Inferior parietal cortex (tissue), 1 donor: ENCODE data around the gene GPR173.

Experiments
- DNase-seq: peaks from one replicate; pipeline ENCODE4 v3.0.0-alpha.2; 2016; ENCODE audit errors: extremely low spot score

GPR173 gene

DNA sequence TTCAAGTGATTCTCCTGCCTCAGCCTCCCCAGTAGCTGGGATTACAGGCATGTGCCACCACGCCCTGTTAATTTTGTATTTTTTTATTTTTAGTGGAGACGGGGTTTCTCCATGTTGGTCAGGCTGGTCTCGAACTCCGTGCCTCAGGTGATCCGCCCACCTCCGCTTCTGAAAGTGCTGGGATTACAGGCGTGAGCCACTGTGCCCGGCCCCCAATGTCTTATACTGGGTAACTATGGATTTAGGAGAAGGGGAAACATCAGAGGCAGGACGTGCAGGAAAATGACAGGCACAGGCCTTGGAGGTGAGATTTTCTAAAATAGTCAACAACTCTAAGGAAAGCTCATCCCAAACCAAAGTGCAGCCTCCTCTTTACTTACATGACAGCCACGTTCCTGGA is 22.5 kb downstream of the GPR173 start:
- DNase-seq, result no peak

DNA sequence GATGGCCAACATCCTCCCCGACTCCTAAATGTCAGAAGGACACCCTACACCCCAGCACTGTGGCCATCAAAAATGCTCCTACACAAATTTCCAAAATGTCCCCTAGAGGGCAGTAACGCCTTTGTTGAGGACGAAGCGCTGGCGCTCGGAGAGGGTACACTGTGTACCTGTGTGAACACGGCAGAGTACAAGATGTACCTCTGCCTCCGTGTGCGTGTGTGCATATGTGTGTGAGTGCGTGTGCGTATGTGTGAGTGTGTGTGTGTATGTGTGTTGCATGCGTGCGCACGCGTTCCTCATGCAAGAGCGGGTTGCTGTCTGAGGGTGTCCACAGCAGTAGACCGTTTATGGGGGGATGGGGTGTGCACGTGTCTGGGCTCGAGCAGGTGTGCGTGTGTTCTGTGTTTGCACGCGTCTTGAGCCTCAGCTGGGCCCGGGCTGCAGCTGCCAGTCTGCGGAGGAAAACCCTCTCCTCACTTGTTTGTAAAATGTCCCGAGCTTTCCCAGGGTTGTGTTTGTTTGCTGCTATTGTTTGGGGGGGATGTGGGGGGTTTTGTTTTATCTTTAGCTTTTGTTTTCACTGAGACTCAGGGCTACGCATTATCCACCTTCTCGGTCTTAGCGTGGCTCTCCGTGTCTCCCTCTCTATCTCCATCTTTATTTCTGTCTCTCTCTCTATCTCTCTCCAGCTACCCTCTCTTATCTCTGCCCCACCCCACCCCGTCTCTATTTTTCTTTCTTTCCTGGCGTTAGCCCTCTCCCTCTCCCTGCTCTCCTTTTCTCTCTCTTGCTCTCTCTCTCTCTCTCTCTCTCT is 23.2 kb downstream of the GPR173 start:
- DNase-seq, result peak; percentile 82

DNA sequence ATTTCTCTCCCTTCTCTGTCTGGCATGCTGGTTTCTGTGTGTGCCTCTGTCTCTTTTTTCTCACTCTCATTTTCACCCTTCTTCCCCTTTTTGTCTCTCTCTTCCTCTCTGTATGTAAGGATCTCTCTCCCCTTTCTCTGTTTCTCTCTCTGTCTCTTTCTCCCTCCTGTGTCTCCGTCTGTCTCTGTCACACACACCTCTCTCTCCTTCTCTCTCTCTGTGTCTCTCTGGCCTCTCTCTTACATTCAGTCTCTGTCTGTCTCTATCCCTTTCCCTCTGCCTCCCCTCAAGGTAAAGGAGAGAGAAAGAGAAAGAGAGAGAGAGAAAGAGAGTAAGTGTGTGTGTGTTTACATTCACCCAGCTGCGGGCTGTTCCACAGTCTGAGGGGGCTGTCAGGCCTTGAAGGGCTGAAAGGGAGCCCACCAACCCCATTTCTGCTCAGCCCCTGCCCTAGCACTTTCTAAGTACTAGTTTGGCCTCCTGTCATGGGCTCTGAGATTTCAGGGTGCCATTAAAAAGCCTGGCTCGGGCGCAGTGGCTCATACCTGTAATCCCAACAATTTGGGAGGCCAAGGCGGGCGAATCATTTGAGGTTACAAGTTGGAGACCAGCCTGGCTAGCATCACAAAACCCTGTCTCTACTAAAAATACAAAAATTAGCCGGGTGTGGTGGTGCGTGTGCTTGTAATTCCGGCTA is 24.0 kb downstream of the GPR173 start:
- no peak for DNase-seq

DNA sequence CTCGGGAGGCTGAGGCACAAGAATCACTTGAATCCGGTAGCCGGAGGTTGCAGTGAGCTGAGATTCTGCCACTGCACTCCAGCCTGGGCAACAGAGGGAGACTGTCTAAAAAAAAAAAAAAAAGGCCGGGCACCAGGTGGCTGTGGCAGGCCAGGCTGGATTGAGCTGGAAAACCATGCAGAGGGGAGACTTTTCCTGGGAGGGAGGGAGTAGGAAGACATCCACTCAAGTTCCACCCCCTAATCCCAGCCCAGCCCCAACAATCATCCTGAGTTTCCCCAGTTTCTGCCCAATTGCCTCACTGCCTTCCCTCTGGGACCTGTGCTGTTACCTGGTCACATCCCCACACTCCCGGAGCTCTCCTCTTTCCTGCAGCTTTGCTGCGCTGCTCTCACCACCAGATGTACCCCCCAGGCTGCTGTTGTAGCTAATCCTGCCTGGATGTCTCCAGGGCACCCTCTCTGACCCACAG is 24.6 kb downstream of the GPR173 start:
- DNase-seq, result no peak

DNA sequence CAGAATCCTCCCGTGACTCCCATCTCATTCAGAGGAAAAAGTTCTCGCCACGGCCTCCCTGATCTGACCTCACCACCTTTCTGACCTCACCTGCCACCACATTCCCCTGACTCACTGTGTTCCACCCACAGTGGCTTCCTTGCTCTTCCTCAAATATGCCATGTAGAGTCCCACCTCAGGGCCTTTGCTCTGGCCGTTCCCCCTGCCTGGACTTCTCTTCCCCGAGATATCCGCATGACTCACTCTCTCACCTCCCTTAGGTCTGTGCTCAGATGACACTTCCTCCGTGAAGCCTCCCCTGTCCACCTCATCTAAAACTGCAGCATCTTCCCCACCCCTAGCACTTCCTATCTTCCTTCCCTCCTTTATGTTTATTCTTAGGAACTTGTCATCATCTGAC is 26.4 kb downstream of the GPR173 start:
- DNase-seq, result no peak

DNA sequence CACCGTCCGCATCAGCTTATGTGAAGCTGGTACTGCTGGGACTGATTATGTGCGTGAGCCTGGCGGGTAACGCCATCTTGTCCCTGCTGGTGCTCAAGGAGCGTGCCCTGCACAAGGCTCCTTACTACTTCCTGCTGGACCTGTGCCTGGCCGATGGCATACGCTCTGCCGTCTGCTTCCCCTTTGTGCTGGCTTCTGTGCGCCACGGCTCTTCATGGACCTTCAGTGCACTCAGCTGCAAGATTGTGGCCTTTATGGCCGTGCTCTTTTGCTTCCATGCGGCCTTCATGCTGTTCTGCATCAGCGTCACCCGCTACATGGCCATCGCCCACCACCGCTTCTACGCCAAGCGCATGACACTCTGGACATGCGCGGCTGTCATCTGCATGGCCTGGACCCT is 28.1 kb downstream of the GPR173 start:
- DNase-seq, result no peak

DNA sequence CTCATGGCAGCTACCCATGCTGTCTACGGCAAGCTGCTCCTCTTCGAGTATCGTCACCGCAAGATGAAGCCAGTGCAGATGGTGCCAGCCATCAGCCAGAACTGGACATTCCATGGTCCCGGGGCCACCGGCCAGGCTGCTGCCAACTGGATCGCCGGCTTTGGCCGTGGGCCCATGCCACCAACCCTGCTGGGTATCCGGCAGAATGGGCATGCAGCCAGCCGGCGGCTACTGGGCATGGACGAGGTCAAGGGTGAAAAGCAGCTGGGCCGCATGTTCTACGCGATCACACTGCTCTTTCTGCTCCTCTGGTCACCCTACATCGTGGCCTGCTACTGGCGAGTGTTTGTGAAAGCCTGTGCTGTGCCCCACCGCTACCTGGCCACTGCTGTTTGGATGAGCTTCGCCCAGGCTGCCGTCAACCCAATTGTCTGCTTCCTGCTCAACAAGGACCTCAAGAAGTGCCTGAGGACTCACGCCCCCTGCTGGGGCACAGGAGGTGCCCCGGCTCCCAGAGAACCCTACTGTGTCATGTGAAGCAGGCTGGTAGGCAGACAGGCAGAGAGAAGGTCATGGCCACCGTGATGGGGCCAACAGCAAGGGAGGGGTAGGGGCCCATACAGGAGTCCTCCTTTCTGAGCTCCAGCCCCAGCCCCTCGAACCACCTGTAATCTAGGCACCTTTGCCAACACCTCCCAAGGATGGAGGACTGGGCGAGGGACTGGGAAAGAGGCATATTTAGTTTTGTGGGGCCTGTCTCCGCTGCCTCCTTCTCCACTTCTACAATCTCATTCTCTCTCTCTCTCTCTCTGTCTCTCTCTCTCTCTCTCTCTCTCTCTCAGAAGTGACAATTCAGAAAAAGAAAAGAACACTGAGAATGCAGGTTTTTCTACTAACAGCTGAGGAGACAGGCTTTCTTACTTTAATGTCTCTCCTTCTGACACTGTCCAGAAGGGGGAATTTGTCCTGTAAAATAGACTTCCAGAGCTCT is 28.9 kb downstream of the GPR173 start:
- DNase-seq, result no peak

DNA sequence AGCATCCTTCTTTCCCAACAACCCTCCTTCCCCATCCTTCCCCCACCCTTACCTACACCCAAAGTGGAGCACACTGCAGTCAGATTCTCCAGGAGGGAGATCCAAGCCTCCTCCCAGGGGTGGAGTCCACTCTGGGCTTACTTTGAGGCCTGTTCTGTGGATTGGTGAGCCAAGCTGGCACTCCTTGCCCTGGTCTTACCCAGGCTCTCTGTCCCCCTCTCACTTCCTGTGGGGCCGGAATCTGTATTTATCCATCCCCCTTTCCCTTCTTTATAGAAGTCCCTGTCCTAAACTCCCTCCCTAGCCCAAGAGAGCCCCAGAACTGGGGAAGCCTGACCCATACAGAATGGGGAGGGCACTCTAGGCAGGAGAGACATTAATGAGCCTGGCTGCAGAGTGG is 30.4 kb downstream of the GPR173 start:
- no peak for DNase-seq

DNA sequence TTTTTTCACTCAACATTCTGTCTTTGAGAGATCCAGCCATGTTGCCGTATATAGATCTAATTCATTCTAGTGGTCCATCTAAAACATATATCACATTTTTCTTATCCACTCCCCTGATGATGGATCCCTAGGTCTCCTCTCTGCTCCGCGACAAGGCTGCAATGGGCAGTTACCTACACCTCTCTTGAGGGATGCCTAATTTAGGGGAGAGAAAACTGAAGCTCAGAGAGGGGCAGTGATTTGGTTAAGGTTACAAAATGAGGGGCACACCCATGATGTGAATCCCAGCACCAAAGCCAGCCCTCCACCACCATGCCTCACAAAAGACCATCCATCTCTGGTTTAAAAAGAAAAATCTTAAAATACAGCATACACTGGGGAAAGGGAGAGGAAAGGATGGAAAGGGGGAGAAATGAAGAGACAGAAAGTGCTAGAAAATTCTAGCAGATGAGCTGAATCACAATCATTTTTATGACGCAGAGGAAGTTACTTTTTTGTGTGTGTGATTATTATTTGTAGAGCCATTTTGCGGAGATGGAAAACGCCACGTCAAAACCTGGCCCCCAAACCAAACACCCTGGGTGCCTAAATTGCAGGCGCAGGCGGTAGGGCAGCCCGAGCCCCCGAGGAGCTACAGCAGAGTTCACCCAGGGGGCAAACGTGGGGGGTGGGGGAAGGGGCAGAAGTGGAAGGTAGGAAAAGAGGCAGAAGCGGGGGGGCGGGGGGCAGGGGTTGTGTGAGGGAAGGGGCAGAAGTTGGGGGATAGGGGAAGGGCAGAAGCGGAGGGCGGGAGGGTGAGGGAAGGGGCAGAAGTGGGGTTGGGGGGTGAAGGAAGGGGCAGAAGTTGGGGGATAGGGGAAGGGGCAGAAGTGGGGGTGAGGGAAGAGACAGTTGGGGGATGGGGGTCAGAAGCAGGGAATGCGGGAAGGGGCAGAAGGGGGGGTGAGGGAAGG is 32.3 kb downstream of the GPR173 start:
- no peak for DNase-seq

DNA sequence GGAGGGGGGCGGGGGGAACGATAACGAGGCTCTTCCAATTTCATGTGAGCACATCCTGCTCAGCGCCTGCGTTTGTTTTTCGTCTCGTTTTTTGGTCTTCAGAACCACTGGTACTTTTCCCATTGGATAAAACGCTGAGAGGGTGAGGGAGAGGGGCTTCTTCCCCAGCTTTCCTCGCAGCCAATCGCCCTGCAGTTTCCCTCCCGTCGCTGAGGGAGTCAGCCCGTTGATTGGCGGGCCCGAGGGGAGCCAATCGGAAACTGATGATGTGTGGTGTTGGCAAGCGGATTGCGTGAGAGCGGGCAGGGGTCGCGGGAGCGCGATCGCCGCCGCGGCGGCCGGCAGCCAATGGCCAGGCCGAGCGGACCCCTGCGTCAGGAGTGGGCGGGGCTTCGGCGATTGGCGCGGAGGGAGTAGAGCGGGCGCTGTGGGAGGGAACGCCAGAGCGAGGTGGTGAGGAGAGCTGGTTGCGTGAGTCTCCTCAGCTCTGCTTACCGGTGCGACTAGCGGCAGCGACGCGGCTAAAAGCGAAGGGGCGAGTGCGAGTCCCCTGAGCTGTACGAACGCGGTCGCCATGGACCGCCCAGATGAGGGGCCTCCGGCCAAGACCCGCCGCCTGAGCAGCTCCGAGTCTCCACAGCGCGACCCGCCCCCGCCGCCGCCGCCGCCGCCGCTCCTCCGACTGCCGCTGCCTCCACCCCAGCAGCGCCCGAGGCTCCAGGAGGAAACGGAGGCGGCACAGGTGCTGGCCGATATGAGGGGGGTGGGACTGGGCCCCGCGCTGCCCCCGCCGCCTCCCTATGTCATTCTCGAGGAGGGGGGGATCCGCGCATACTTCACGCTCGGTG is 33.6 kb downstream of the GPR173 start, which contains the start of gene TSPYL2:
TSPYL2 (plus strand) TSS at position 443 of the 848 bp plus-strand sequence; CDS start at position 575, 132 bp downstream.
- DNase-seq, result peak; percentile 90

DNA sequence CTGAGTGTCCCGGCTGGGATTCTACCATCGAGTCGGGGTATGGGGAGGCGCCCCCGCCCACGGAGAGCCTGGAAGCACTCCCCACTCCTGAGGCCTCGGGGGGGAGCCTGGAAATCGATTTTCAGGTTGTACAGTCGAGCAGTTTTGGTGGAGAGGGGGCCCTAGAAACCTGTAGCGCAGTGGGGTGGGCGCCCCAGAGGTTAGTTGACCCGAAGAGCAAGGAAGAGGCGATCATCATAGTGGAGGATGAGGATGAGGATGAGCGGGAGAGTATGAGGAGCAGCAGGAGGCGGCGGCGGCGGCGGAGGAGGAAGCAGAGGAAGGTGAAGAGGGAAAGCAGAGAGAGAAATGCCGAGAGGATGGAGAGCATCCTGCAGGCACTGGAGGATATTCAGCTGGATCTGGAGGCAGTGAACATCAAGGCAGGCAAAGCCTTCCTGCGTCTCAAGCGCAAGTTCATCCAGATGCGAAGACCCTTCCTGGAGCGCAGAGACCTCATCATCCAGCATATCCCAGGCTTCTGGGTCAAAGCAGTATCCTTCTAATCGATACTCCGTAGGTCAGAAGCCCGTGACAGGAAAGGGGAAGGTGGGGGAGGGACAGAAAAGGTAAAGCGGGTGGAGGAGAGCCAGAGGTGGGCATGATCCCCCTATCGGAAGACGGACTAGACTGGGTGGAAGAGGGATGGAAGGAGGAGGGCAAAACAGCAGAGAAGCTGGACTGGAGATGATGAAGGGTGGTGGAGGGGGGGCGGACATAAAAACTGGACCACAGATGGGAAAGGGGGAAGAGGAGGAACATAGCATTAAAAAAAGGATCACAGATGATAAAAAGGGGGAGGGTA is 34.4 kb downstream of the GPR173 start:
- DNase-seq, result no peak

DNA sequence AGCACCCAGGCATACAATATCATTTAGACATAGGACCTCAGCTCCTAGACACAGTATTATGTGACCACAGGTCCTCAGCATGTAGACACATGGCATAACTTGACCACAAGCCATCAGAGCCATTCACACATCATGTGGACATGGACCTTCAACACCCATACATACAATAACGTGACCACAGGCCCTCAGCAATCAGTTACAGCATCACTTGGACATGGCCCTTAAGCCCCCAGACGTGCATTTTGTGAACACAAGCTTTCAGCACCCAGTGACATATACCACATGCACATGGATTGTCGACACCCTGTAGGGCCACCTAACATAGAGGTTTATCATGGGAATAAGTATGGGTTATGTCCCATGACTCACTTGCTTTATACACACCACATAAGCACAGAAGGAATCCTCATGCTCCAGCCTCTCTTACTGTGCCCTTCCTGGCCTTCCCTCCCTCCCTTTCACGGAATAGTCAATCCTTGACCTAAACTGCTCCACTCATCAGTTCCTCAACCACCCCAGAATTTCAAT is 35.5 kb downstream of the GPR173 start:
- DNase-seq, result no peak

DNA sequence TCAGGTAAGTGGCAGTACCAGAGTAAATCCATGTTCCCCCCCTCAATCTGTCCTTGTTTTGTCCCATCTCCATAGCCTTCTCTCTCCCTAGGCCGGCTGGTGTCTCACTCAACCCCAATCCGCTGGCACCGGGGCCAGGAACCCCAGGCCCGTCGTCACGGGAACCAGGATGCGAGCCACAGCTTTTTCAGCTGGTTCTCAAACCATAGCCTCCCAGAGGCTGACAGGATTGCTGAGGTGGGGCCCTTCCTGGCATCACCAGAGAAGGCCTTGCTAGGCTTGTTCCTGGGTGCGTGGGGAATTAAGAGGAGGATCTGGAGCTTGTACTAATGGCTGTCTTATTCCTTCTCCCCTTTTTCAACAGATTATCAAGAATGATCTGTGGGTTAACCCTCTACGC is 36.3 kb downstream of the GPR173 start:
- no peak for DNase-seq

DNA sequence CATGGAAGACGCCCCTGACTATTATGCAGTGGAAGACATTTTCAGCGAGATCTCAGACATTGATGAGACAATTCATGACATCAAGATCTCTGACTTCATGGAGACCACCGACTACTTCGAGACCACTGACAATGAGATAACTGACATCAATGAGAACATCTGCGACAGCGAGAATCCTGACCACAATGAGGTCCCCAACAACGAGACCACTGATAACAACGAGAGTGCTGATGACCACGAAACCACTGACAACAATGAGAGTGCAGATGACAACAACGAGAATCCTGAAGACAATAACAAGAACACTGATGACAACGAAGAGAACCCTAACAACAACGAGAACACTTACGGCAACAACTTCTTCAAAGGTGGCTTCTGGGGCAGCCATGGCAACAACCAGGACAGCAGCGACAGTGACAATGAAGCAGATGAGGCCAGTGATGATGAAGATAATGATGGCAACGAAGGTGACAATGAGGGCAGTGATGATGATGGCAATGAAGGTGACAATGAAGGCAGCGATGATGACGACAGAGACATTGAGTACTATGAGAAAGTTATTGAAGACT is 37.2 kb downstream of the GPR173 start:
- no peak for DNase-seq

DNA sequence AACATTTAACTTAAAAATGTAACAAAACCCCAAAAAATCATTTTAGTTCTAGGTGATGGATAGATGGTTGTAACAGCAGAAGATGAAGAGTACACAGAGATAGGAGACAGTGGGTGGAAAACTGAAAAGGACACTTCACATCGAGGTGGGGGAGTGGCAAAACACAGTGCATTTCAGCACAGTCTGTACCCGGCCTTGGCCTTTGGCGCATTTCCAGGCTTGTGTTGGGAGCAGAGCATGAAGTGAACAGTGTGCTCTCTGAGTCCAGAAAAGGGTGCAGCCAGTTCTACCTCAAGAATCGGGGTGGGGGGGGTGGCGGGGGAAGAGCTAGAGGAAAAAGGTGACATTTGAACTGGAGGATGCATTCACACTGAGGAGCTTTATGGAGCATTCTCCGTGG is 37.9 kb downstream of the GPR173 start:
- no peak for DNase-seq

DNA sequence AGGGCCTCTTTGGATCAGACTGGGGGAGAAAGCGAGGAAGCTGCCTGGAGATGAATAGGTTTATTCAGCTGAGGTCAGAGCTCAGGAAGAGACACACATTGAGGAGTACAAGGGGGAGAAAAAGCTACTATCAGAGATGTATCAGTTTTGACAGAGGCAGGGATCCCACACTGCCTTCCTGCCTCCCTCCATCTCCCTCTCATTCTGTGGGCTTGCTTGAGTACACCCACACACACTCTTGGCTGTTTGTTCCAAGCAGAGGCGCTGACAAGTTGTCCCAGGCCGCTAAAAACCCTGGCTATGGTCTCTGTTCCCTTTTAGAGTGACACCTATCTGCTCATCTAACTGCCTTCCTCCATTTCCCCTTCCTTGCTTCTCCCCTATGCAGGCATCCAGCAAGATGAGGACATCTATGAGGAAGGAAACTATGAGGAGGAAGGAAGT is 38.8 kb downstream of the GPR173 start:
- no peak for DNase-seq

DNA sequence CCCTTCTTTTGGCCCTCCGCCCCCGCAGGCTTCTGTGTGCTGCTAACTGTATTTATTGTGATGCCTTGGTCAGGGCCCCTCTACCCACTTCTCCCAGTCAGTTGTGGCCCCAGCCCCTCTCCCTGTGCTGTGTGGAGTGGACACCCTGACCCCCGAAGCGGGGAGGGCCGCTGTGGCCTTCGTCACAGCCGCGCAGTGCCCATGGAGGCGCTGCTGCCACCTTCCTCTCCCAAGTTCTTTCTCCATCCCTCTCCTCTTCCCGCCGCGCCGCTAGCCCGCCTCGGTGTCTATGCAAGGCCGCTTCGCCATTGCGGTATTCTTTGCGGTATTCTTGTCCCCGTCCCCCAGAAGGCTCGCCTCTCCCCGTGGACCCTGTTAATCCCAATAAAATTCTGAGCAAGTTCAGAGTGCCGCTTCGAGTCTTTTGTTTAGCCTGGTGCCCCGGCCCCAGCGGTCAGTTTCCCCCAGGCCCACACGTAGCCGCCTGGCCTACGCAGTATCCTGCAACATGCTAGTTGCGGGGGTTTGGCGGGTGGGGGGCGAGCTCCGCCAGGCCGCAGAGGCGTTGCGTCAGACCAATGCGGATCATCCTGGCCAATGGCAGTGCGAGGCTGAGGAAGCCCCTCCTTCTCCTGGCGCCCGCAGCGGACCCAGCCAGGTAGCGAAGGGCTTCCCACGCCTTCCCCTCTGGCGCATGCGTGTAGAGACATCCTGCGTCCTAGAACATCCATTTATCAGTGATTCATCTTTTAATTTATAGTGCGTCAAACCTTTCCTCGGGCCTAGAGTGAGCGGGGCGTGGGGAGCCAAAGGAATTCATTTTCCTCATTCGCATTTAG is 39.8 kb downstream of the GPR173 start:
- peak; percentile 67 for DNase-seq
